MM.1S (cell line): ENCODE measurements around the gene MAP1LC3B2.

Experiments used
- DNase-seq: peaks from one replicate; pipeline ENCODE4 v3.0.0-alpha.2; 2015
- H2AFZ ChIP-seq: fragments of 300-600 bp; sonication (generic); 2 replicates; pipeline ENCODE4 v1.6.0; 2016; ENCODE audit warnings: antibody characterized with exemption, low read length
- H3F3A ChIP-seq: fragments of 300-600 bp; sonication (generic); 2 replicates; pipeline ENCODE4 v1.6.1; 2016; ENCODE audit warnings: mild to moderate bottlenecking, antibody characterized with exemption, low read length, moderate library complexity, mixed read lengths; ENCODE audit not compliant: insufficient read depth
- H3K27ac ChIP-seq: fragments of 300-600 bp; sonication (generic); 2 replicates; pipeline ENCODE4 v1.5.1; 2016; ENCODE audit warnings: mild to moderate bottlenecking, low read length
- H3K27me3 ChIP-seq: fragments of 300-600 bp; sonication (generic); replicated peaks from 2 replicates; pipeline ENCODE4 v1.6.0; 2016; ENCODE audit warnings: low read length; ENCODE audit not compliant: insufficient read depth
- H3K36me3 ChIP-seq: fragments of 300-600 bp; sonication (generic); replicated peaks from 2 replicates; pipeline ENCODE4 v1.6.1; 2016; ENCODE audit warnings: mild to moderate bottlenecking, low read length, mixed read lengths; ENCODE audit not compliant: insufficient read depth
- H3K4me1 ChIP-seq: fragments of 300-600 bp; sonication (generic); 2 replicates; pipeline ENCODE4 v1.6.1; 2016; ENCODE audit warnings: low read length, mixed read lengths
- H3K4me2 ChIP-seq: fragments of 300-600 bp; sonication (generic); 2 replicates; pipeline ENCODE4 v1.6.0; 2016; ENCODE audit warnings: low read depth, low read length
- H3K4me3 ChIP-seq: fragments of 300-600 bp; sonication (generic); 2 replicates; pipeline ENCODE4 v1.5.1; 2016; ENCODE audit warnings: low read length, mixed read lengths
- H3K79me2 ChIP-seq: fragments of 300-600 bp; sonication (generic); 2 replicates; pipeline ENCODE4 v1.6.1; 2016; ENCODE audit warnings: mixed run types, low read length, mixed read lengths
- H3K9ac ChIP-seq: fragments of 300-600 bp; sonication (generic); 2 replicates; pipeline ENCODE4 v1.6.1; 2016; ENCODE audit warnings: low read length, mixed read lengths
- H3K9me2 ChIP-seq: fragments of 300-600 bp; sonication (generic); replicated peaks from 2 replicates; pipeline ENCODE4 v1.6.1; 2016; ENCODE audit warnings: mild to moderate bottlenecking, low read length, mixed read lengths; ENCODE audit not compliant: insufficient read depth
- H3K9me3 ChIP-seq: fragments of 300-600 bp; sonication (generic); replicated peaks from 2 replicates; pipeline ENCODE4 v1.6.1; 2016; ENCODE audit warnings: mild to moderate bottlenecking, low read length, mixed read lengths; ENCODE audit not compliant: insufficient read depth
- H4K20me1 ChIP-seq: fragments of 300-600 bp; sonication (generic); 2 replicates; pipeline ENCODE4 v1.6.1; 2016; ENCODE audit warnings: mild to moderate bottlenecking, low read length, moderate library complexity, mixed read lengths; ENCODE audit not compliant: insufficient read depth
- CTCF ChIP-seq: fragments of 300-600 bp; sonication (generic); IDR thresholded peaks from 2 replicates; pipeline ENCODE4 v1.5.1; 2016; ENCODE audit warnings: antibody characterized with exemption, low read length, mixed read lengths
- EZH2 ChIP-seq: fragments of 300-600 bp; sonication (generic); optimal IDR thresholded peaks from 2 replicates; pipeline ENCODE3; 2017; ENCODE audit warnings: low read depth, mild to moderate bottlenecking, antibody characterized with exemption, low read length, mixed read lengths
- EZH2phosphoT487 ChIP-seq: fragments of 300-600 bp; sonication (generic); IDR thresholded peaks from 2 replicates; pipeline ENCODE4 v1.6.1; 2018; ENCODE audit warnings: antibody characterized with exemption, low read length

Gene MAP1LC3B2

DNA sequence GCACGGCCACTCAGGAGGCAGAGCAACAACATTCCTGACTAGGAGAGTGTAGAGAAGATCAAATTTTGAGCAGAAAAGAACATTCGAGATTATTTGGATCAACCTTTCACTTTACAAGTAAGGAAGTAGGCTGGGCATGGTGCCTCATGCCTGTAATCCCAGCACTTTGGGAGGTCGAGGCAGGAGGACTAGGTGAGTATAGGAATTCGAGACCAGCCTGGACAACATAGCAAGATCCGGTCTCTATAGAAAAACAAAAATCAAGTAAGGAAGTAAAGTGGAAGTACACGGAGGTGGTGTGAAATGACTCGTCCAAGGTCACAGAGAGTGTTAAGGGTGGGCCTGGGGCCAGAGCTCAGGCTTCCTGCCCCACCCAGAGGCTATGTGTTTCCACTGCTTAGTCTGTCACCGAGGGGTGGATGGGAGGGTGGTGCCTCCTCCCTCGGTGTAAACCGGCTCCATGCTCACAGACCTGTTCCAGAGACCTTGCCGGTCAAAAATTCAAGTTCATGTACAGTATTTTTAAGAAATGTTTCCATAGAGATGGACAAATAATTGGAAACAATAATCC, 51.9 kb downstream of the MAP1LC3B2 start:
- no peak for DNase-seq
- H3K27ac ChIP-seq: no peak overlapping the region
- no peak overlapping the region for H3K4me2 ChIP-seq
- TF ChIP-seq EZH2phosphoT487: no peak
- no peak for TF ChIP-seq EZH2
- TF ChIP-seq CTCF: no peak
- no peaks in the 10 kb centered on the region for H3F3A ChIP-seq
- no peaks in the 10 kb centered on the region for H4K20me1 ChIP-seq
- H3K4me3 ChIP-seq: no peak overlapping the region
- no peaks in the 10 kb centered on the region for H3K36me3 ChIP-seq
- no peaks in the 10 kb centered on the region for H3K9me2 ChIP-seq
- H2AFZ ChIP-seq: no peak overlapping the region
- H3K79me2 ChIP-seq: no peaks in the 10 kb centered on the region
- no peaks in the 10 kb centered on the region for H3K27me3 ChIP-seq
- no peak overlapping the region for H3K9ac ChIP-seq
- no peaks in the 10 kb centered on the region for H3K4me1 ChIP-seq
- H3K9me3 ChIP-seq: no peaks in the 10 kb centered on the region

DNA sequence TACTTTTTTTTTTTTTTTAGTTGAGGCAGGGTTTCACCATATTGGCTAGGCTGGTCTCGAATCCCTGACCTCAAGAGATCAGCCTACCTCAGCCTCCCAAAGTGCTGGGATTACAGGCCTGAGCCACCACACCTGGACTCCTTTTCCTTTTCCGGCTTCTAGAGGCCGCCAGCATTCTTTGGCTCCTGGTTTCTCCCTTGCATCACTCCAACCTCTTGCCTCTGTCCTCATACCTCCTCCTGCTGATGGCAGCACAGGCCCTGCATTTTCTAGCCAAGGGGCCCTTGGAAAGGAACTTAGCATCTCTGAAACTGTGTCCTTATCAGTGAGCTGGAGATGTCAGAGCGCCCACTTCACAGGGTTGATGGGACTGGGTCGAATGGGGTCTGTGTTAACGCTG, 53.3 kb downstream of the MAP1LC3B2 start:
- H3K36me3 ChIP-seq: no peaks in the 10 kb centered on the region
- H3K9ac ChIP-seq: no peak overlapping the region
- no peaks in the 10 kb centered on the region for H3K9me2 ChIP-seq
- no peak overlapping the region for H3K27ac ChIP-seq
- no peaks in the 10 kb centered on the region for H3F3A ChIP-seq
- H3K79me2 ChIP-seq: no peaks in the 10 kb centered on the region
- no peak overlapping the region for H3K4me2 ChIP-seq
- H4K20me1 ChIP-seq: no peaks in the 10 kb centered on the region
- H3K9me3 ChIP-seq: no peaks in the 10 kb centered on the region
- no peaks in the 10 kb centered on the region for H3K4me1 ChIP-seq
- no peak overlapping the region for H2AFZ ChIP-seq
- no peak overlapping the region for H3K4me3 ChIP-seq
- H3K27me3 ChIP-seq: no peaks in the 10 kb centered on the region
- TF ChIP-seq EZH2 (no peak), EZH2phosphoT487 (no peak), CTCF (no peak)
- no peak for DNase-seq

- no peak for DNase-seq
These were observed 54.1 kb downstream of the MAP1LC3B2 start for GRCh38 chr12:116613256-116613655.

More at GRCh38 chr12:116613256-116613655, 54.1 kb downstream of the MAP1LC3B2 start:
- H3K9ac ChIP-seq: no peak overlapping the region
- no peaks in the 10 kb centered on the region for H3K4me1 ChIP-seq
- no peak overlapping the region for H2AFZ ChIP-seq
- no peaks in the 10 kb centered on the region for H3K9me3 ChIP-seq
- no peak overlapping the region for H3K4me3 ChIP-seq
- H3F3A ChIP-seq: no peaks in the 10 kb centered on the region
- H3K4me2 ChIP-seq: no peak overlapping the region
- H4K20me1 ChIP-seq: no peaks in the 10 kb centered on the region
- H3K27me3 ChIP-seq: no peaks in the 10 kb centered on the region
- H3K79me2 ChIP-seq: no peaks in the 10 kb centered on the region
- no peaks in the 10 kb centered on the region for H3K36me3 ChIP-seq
- H3K27ac ChIP-seq: no peak overlapping the region
- H3K9me2 ChIP-seq: no peaks in the 10 kb centered on the region
- TF ChIP-seq EZH2 (no peak), EZH2phosphoT487 (no peak), CTCF (no peak)
